Skeletal muscle tissue (tissue), 4 donors: Measurements from ENCODE around the gene CCDC9B. TPM values are rescaled to one million over a fixed set of nuclear protein-coding genes. Genes with fewer than 3 reads are reported as not detected.
A peak's percentile ranks its signal among the peaks of the same experiment; 100 is the strongest.

Experiments used
- H3K27ac ChIP-seq: one replicate; pipeline ENCODE4 v1.7.0; 2013; ENCODE audit warnings: mild to moderate bottlenecking, low read depth, low read length, inconsistent platforms
- H3K27me3 ChIP-seq, 3 donors: one replicate each; pipeline ENCODE4 v1.7.0; 2013; ENCODE audit warnings: low read length in 3 of 3; ENCODE audit not compliant: control insufficient read depth in 3 of 3, insufficient read depth in 3 of 3
- H3K36me3 ChIP-seq, 3 donors: one replicate each; pipeline ENCODE4 v1.7.0; 2013; ENCODE audit warnings: low read length in 3 of 3; ENCODE audit not compliant: control insufficient read depth in 3 of 3, insufficient read depth in 3 of 3
- H3K4me1 ChIP-seq, 3 donors: one replicate each; pipeline ENCODE4 v1.7.0; 2013; ENCODE audit warnings: low read length in 3 of 3, mild to moderate bottlenecking in 3 of 3; ENCODE audit not compliant: control insufficient read depth in 3 of 3, insufficient read depth in 3 of 3
- H3K4me3 ChIP-seq, 3 donors: one replicate each; pipeline ENCODE4 v1.7.0; 2013; ENCODE audit warnings: low read length in 3 of 3
- H3K9ac ChIP-seq, 3 donors: one replicate each; pipeline ENCODE4 v1.7.0; 2013; ENCODE audit warnings: low read length in 3 of 3, mild to moderate bottlenecking in 3 of 3, moderate library complexity in 2 of 3, low read depth in 1 of 3
- H3K9me3 ChIP-seq, 3 donors: one replicate each; pipeline ENCODE4 v1.7.0; 2013; ENCODE audit warnings: low read length in 3 of 3; ENCODE audit not compliant: control insufficient read depth in 3 of 3
- total RNA-seq: library from RNA; depleted of rRNA; stranded (reverse); fragments of >200 nt; gene quantifications from one replicate; pipeline ENCODE4 v1.2.3, GENCODE V29; 2014
- donor health status: Osteomylitis.

The CCDC9B gene
- total RNA-seq = 2.1 TPM

DNA sequence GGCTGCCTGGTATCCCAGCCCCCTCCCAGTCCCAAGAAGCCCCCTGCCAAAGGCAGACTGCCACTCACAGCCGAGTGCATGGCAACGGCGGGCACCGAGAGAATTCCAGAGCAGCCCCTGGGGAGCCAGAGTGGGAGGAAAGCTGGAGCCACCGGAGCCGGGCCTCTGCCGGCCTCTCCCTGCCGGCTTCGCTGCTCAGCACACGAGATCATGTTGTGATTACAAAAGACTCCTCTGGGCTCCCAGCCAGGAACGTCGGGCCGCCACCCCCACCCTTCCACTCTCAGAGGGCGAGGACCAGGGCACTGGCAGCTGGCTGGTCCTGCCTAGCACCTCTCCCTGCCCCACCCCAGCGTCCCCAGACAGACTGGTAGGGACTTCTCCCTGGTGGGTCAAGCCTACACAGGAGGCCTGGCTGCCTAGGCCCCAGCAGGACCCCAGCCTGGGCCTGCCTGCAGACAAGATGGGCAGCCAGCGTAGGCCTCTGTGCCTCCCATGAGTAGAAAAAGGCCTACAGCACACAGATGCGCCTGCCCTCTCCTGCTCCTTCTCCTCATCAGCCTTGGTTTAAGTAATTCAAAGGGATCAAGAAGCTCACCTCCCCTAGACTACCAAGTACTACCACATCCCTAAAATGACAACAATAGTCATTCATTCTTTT is at the start of gene CCDC9B:
TSS of gene CCDC9B (minus strand) at position 200 of the 661 bp plus-strand sequence. CDS start at position 80, 120 bp downstream.
- H3K9me3 ChIP-seq = no peaks in the 10 kb centered on the region
- peak within 1 kb of the TSS; percentile 89 to 90 (median 90) for H3K4me3 ChIP-seq
- peaks cover 76 to 90% (median 78%) of the 10 kb centered on the region in 3 donors for H3K4me1 ChIP-seq
- H3K27ac ChIP-seq = peak within 1 kb of the TSS; percentile 97
- peak within 1 kb of the TSS; percentile 94 to 99 (median 99) for H3K9ac ChIP-seq
- peaks cover 11 to 20% (median 14%) of the 10 kb centered on the region in 3 donors for H3K36me3 ChIP-seq
- no peaks in the 10 kb centered on the region for H3K27me3 ChIP-seq

DNA sequence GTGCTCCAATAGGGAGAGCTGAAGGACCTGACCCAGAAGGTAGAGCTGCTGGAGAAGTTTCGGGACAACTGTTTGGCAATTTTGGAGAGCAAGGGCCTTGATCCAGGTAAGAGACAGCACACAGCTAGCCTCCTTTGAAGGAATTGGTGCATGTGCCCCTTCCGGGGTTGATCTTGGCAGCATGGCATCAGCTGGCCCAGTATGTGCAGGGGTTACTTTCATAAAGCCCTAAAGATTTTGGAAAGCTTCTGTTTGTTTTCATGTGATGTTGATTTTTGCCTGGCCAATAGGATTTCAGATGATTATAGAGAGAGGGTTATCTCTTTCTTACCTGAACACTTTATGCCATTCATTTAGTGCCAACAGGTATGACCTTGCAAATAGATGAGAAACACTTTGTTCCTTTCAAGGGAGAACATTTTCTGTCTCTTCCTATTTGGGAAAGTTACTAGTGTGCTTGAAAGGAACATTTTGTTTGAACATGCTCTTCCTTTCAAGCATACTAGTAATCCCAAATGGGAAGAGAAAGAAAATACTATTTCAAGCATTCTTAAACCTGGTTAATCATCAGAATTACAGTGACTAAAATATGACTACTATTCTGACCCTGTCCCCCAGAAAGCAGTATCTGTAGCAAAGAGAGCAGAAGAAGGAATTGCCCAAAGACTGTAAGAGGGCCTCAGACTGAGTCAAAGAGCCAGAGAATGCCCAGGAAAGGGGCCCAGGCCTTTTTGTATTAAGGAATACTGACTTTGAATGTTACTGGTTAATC is 49.3 kb upstream of the CCDC9B start:
- Histone ChIP-seq H3K4me1 (no peaks in the 10 kb centered on the region), H3K4me3 (no peak overlapping the region), H3K9ac (no peak overlapping the region), H3K9me3 (no peaks in the 10 kb centered on the region), H3K27me3 (no peaks in the 10 kb centered on the region), H3K36me3 (peaks cover 18 to 53% (median 28%) of the 10 kb centered on the region in 3 donors), H3K27ac (no peak overlapping the region)

DNA sequence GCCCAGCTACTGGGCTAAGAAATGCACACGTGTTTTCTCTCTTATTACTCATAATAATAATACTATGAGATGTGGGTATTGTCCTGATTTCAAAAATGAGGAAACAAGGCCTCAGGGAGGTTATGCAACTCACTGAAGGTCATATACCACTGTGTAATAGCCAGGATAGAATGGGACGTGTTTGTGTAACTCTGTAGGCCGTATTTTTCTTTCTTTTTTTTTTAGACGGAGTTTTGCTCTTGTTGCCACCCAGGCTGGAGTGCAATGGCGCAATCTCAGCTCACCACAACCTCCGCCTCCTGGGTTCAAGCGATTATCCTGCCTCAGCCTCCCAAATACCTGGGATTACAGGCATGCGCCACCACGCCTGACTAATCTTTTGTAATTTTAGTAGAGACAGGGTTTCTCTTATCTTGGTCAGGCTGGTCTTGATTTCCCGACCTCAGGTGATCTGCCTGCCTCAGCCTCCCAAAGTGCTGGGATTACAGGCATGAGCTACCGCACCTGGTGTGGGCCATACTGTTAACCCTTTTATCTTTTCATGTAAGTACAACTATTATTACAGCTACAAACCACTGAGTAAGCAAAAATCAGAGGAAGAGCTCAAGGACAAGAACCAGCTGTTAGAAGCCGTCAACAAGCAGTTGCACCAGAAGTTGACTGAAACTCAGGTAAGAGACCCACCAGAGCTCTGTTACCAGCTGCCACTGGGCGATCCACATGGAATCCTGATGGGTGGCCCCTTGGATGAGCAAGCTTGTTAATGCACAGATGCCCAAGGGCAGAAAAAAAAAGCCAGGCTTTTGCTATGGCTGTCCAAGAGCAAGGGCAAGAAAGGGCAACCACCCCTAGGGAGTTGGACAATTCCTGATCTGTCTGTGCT is 48.4 kb upstream of the CCDC9B start:
- Histone ChIP-seq H3K36me3 (peaks cover 18 to 51% (median 28%) of the 10 kb centered on the region in 3 donors), H3K9me3 (no peaks in the 10 kb centered on the region), H3K9ac (no peak overlapping the region), H3K27ac (no peak overlapping the region), H3K4me1 (no peaks in the 10 kb centered on the region), H3K27me3 (no peaks in the 10 kb centered on the region), H3K4me3 (no peak overlapping the region)

DNA sequence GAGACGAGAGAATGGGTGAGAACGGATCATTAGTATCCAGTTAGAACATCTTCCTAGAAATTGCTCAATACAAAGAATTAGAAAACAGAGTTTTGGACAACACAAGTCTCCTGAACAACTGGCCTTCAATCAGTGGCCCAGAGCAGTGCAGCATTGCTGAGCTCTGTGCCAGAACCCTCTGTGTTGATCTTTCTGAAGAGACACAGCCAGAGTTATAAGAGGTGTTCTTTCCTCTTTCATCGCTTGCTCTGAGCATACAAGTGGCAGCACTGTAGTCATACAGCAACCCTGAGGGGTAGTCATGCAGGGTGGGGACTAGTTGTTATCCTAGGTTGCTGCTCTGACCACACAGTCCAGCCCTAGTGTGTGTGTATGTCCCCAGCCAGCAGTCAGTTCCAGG is 45.7 kb upstream of the CCDC9B start:
- peaks cover 10 to 28% (median 21%) of the 10 kb centered on the region in 3 donors for H3K36me3 ChIP-seq
- no peak overlapping the region for H3K4me3 ChIP-seq
- H3K9ac ChIP-seq = no peak overlapping the region
- no peaks in the 10 kb centered on the region for H3K27me3 ChIP-seq
- H3K9me3 ChIP-seq = no peaks in the 10 kb centered on the region
- peaks cover 10 to 16% (median 12%) of the 10 kb centered on the region in 3 donors for H3K4me1 ChIP-seq
- no peak overlapping the region for H3K27ac ChIP-seq

DNA sequence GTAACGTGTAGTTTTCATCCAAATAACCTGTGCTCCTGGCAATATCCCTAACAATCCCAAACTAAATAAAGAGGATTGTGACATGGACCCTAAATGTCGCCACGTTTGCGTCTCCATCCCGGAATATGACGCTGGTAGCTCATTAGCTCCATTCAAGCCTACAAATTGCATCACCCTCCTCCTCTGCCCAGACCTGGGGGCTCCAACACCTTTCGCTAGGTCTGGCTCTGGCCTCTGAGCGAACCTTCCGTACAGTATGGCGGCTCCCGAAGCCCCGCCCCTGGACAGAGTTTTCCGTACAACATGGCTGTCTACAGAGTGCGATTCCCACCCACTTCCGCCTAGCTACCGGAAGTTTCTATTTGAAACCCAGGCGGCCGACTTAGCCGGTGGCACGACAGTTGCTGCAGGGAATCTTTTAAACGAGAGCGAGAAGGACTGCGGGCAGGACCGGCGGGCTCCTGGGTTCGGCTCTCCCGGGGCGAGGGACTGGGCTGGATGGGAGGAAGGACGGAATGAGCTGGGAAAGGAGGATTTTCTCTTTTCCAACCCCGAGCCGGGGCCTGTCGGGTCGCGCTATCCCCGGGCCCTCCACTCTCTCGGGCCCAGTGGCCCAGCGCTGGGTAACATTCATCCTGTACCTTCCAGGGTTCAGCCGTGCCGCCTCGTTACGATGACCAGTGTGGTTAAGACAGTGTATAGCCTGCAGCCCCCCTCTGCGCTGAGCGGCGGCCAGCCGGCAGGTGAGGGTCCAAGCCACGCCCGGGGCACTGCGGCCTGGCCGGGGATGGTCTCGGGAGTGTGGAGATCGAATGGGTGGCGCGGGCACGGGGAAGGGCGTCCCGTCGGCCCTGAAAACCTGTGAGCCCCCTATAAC is 42.1 kb upstream of the CCDC9B start, which contains the start of gene KNSTRN:
TSS of gene KNSTRN (plus strand) at position 142 of the 877 bp plus-strand sequence. CDS start at position 257, 115 bp downstream.
- no peaks in the 10 kb centered on the region for H3K9me3 ChIP-seq
- H3K9ac ChIP-seq = peak within 1 kb of the TSS; percentile 88 to 93 (median 91)
- peak within 1 kb of the TSS; percentile 11 for H3K27ac ChIP-seq
- H3K4me3 ChIP-seq = peak within 1 kb of the TSS; percentile 84 to 93 (median 89)
- H3K27me3 ChIP-seq = no peaks in the 10 kb centered on the region
- H3K4me1 ChIP-seq = peaks cover 16 to 24% (median 16%) of the 10 kb centered on the region in 3 donors
- peaks cover 10 to 12% (median 11%) of the 10 kb centered on the region in 3 donors for H3K36me3 ChIP-seq

DNA sequence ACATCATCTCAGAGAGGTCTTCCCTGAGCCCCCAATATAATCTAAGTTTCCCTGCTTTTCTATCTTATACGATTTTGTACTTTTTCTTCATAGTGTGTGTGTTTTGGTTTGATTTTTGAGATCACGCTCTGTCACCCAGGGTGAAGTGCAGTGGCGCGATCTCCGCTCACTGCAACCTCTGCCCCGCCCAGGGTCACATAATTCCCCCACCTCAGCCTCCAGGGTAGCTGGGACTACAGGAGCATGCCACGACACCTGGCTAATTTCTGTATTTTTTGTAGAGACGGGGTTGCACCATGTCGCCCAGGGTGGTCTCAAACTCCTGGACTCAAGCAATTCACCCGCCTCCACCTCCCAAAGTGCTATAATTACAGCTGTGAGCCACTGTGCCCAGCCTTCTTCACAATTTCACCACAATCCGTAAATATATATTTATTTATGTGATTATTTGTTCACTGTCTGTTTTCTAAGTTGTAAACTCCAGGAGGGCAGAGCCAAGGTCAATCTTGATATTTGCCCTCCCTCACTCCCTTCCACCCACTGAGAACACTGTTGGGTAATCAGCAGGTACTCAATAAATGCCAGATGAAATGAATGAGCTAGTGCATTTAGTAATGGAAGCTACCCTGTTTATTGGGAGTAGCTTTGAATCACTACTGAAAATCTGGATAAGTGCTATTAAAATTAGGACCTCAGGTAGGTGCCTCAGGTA is 41.2 kb upstream of the CCDC9B start:
- Histone ChIP-seq H3K9ac (no peak overlapping the region), H3K9me3 (no peaks in the 10 kb centered on the region), H3K4me1 (peaks cover 16 to 24% (median 16%) of the 10 kb centered on the region in 3 donors), H3K27me3 (no peaks in the 10 kb centered on the region), H3K36me3 (peaks cover 6 to 8% (median 7%) of the 10 kb centered on the region in 3 donors), H3K27ac (no peak overlapping the region), H3K4me3 (peak overlapping the region in 2 of 3 donors; percentile 89 to 93)

DNA sequence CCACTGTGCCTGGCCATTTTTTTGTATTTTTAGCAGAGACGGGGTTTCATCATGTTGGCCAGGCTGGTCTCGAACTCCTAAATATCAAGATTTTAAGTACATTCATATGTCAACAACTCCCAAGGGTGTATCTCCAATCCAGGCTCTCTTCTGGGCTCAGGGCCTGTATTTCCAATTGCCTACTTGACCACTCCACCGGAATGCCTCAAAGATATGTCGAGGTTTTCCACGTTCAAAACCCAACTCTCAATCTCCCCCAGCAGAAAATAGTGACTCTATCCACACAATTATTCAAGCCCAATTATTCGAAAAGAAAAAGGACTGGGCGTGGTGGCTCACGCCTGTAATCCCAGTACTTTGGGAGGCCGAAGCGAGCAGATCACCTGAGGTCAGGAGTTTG is 39.9 kb upstream of the CCDC9B start:
- Histone ChIP-seq H3K4me3 (no peak overlapping the region), H3K4me1 (peaks cover 16 to 24% (median 16%) of the 10 kb centered on the region in 3 donors), H3K36me3 (no peaks in the 10 kb centered on the region), H3K27ac (no peak overlapping the region), H3K9me3 (no peaks in the 10 kb centered on the region), H3K27me3 (no peaks in the 10 kb centered on the region), H3K9ac (no peak overlapping the region)

DNA sequence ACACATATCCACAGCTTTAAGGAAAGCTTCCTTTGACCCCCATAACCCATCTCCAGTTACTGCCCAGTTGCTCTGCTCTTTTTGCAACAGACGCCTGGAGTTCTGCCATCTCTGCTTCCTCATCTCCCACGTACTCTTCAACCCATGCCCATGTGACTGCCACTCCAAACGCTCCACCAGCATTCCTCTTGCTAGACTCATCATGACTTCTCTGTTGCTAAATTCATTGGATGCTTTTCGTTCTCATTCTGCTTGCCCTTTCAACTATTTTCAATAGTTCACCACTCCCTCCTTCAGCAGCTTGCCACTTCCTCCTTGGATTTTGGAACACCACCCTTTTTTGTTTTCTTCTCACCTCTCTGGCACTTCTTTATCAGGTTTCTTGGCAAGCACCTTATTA is 39.1 kb upstream of the CCDC9B start:
- Histone ChIP-seq H3K27me3 (no peaks in the 10 kb centered on the region), H3K4me3 (no peak overlapping the region), H3K9ac (no peak overlapping the region), H3K9me3 (no peaks in the 10 kb centered on the region), H3K36me3 (no peaks in the 10 kb centered on the region), H3K27ac (peak overlapping the region; percentile 26), H3K4me1 (peaks cover 16 to 24% (median 16%) of the 10 kb centered on the region in 3 donors)
